Osteocyte (in vitro differentiated cells): Measurements from ENCODE around the gene CACNA2D3. TPM values are rescaled to one million over a fixed set of nuclear protein-coding genes. Genes with fewer than 3 reads are reported as not detected.

Experiments
- DNase-seq: peaks from one replicate; pipeline ENCODE4 v3.0.0; 2021; ENCODE audit warnings: mixed read lengths; ENCODE audit not compliant: unreplicated experiment; ENCODE audit errors: extremely low spot score
- H3K27ac Mint-ChIP-seq: one replicate; pipeline ENCODE4 v1.8.0; 2021; ENCODE audit warnings: mild to moderate bottlenecking, mixed read lengths; ENCODE audit not compliant: unreplicated experiment
- H3K27me3 Mint-ChIP-seq: one replicate; pipeline ENCODE4 v1.8.0; 2021; ENCODE audit warnings: mixed read lengths; ENCODE audit not compliant: unreplicated experiment
- H3K36me3 Mint-ChIP-seq: one replicate; pipeline ENCODE4 v1.8.0; 2021; ENCODE audit warnings: mixed read lengths; ENCODE audit not compliant: unreplicated experiment
- H3K4me1 Mint-ChIP-seq: one replicate; pipeline ENCODE4 v1.8.0; 2021; ENCODE audit warnings: mixed read lengths; ENCODE audit not compliant: unreplicated experiment
- H3K4me3 Mint-ChIP-seq: one replicate; pipeline ENCODE4 v1.8.0; 2021; ENCODE audit warnings: mild to moderate bottlenecking, moderate library complexity, mixed read lengths; ENCODE audit not compliant: unreplicated experiment
- H3K9me3 Mint-ChIP-seq: one replicate; pipeline ENCODE4 v1.8.0; 2021; ENCODE audit warnings: mixed read lengths; ENCODE audit not compliant: unreplicated experiment
- CTCF ChIP-seq: fragments of 200-600 bp; sonication (generic); IDR thresholded peaks from 2 replicates; pipeline ENCODE4 v1.5.0; 2021; ENCODE audit warnings: antibody characterized with exemption, mild to moderate bottlenecking, moderate library complexity
- total RNA-seq: library from RNA; stranded (reverse); gene quantifications from 2 replicates; pipeline ENCODE4 v1.2.1, GENCODE V29; 2021

Gene CACNA2D3
- total RNA-seq, 1 donor from 2014 or later, result 0.46 TPM

- Mint-ChIP-seq H3K27ac (no peak overlapping the region), H3K4me1 (peaks cover 34% of the 10 kb centered on the region), H3K9me3 (no peaks in the 10 kb centered on the region), H3K27me3 (no peaks in the 10 kb centered on the region), H3K36me3 (no peaks in the 10 kb centered on the region), H3K4me3 (no peak overlapping the region)
- DNase-seq, result no peak
- TF ChIP-seq CTCF, result no peak
Observed at GRCh38 chr3:54949491-54950044, 827.2 kb downstream of the CACNA2D3 start.

- H3K36me3 Mint-ChIP-seq, result no peaks in the 10 kb centered on the region
- no peak for DNase-seq
- TF ChIP-seq CTCF, result no peak
- peaks cover 39% of the 10 kb centered on the region for H3K4me1 Mint-ChIP-seq
- H3K27ac Mint-ChIP-seq, result peak overlapping the region; percentile 9
- no peaks in the 10 kb centered on the region for H3K9me3 Mint-ChIP-seq
- no peak overlapping the region for H3K4me3 Mint-ChIP-seq
- H3K27me3 Mint-ChIP-seq, result no peaks in the 10 kb centered on the region
Observed at GRCh38 chr3:54950391-54951003, 828.1 kb downstream of the CACNA2D3 start.

GRCh38 chr3:54951405-54951804 is 829.1 kb downstream of the CACNA2D3 start:
- H3K4me3 Mint-ChIP-seq, result no peak overlapping the region
- DNase-seq, result peak; percentile 86
- H3K9me3 Mint-ChIP-seq, result no peaks in the 10 kb centered on the region
- peak overlapping the region; percentile 15 for H3K27ac Mint-ChIP-seq
- no peaks in the 10 kb centered on the region for H3K27me3 Mint-ChIP-seq
- H3K36me3 Mint-ChIP-seq, result no peaks in the 10 kb centered on the region
- TF ChIP-seq CTCF, result peak; percentile 66
- peaks cover 39% of the 10 kb centered on the region for H3K4me1 Mint-ChIP-seq

- Mint-ChIP-seq H3K27ac (peak overlapping the region; percentile 85), H3K4me3 (no peak overlapping the region)
- no peak for DNase-seq
Observed at GRCh38 chr3:54954022-54954421, 831.7 kb downstream of the CACNA2D3 start.

More at GRCh38 chr3:54954022-54954421, 831.7 kb downstream of the CACNA2D3 start:
- no peaks in the 10 kb centered on the region for H3K27me3 Mint-ChIP-seq
- H3K36me3 Mint-ChIP-seq, result no peaks in the 10 kb centered on the region
- H3K4me1 Mint-ChIP-seq, result peaks cover 56% of the 10 kb centered on the region
- no peak for TF ChIP-seq CTCF
- H3K9me3 Mint-ChIP-seq, result no peaks in the 10 kb centered on the region
